HEK293 (cell line): ENCODE data around the gene SERPINB7.

ENCODE experiments used
- CTCF ChIA-PET: fragments of 350-600 bp; formaldehyde crosslinking; extraction: SDS; loops from one replicate; lab custom pipeline; 2021; ENCODE audit warnings: antibody characterized with exemption; lab: Yijun Ruan, JAX
- POLR2A ChIA-PET: fragments of 300-600 bp; formaldehyde crosslinking; extraction: SDS; loops from one replicate; lab custom pipeline; 2020; ENCODE audit warnings: antibody characterized with exemption, inconsistent platforms; lab: Yijun Ruan, JAX
- H3K27ac ChIP-seq: fragments of 200-500 bp; sonication (Bioruptor generic); 2 replicates; pipeline ENCODE4 v1.5.1; 2014; ENCODE audit warnings: low read depth, low read length, control low read depth, inconsistent platforms; ENCODE audit errors: extremely low read depth
- H3K36me3 ChIP-seq, 2 experiments: fragments of 200-500 bp in 1 of 2; sonication (Bioruptor generic) in 1 of 2; 1 replicate in 1 of 2; 2 replicates in 1 of 2; pipeline ENCODE4 v1.5.1; 2014 to 2017; ENCODE audit warnings: inconsistent platforms in 2 of 2, low read length in 2 of 2; ENCODE audit not compliant: control insufficient read depth in 2 of 2, insufficient read depth in 1 of 2
- H3K4me1 ChIP-seq: fragments of 200-500 bp; sonication (Bioruptor generic); 2 replicates; pipeline ENCODE4 v1.5.1; 2014; ENCODE audit warnings: mild to moderate bottlenecking, low read length, inconsistent platforms; ENCODE audit not compliant: control insufficient read depth, insufficient read depth
- H3K4me3 ChIP-seq: 2 replicates; pipeline ENCODE4 v1.5.1; 2011; ENCODE audit warnings: low read depth, mild to moderate bottlenecking, control low read depth, low read length, moderate library complexity
- H3K9me3 ChIP-seq: fragments of 200-500 bp; sonication (Bioruptor generic); 2 replicates; pipeline ENCODE4 v1.5.1; 2014; ENCODE audit warnings: low read depth, low read length, inconsistent platforms; ENCODE audit not compliant: control insufficient read depth, insufficient read depth
- CTCF ChIP-seq: fragments of 450-650 bp; formaldehyde crosslinking; IDR thresholded peaks from 2 replicates; pipeline ENCODE4 v1.5.1; 2016; ENCODE audit warnings: missing biosample characterization, missing genetic modification characterization
- GLI4 ChIP-seq: fragments of 450-650 bp; formaldehyde crosslinking; IDR thresholded peaks from 2 replicates; pipeline ENCODE4 v1.5.1; 2016; ENCODE audit warnings: missing biosample characterization, missing genetic modification characterization
- MZF1 ChIP-seq: fragments of 450-650 bp; formaldehyde crosslinking; IDR thresholded peaks from 2 replicates; pipeline ENCODE4 v1.5.1; 2017; ENCODE audit warnings: missing biosample characterization, missing genetic modification characterization, borderline replicate concordance
- PRDM1 ChIP-seq: fragments of 450-650 bp; formaldehyde crosslinking; IDR thresholded peaks from 2 replicates; pipeline ENCODE4; 2016; ENCODE audit warnings: missing biosample characterization, missing genetic modification characterization
- SCRT1 ChIP-seq: fragments of 450-650 bp; formaldehyde crosslinking; IDR thresholded peaks from 2 replicates; pipeline ENCODE4 v1.5.1; 2016; ENCODE audit warnings: missing biosample characterization, missing genetic modification characterization, borderline replicate concordance
- TCF7L2 ChIP-seq: IDR thresholded peaks from 2 replicates; pipeline ENCODE4 v1.6.1; 2011; ENCODE audit warnings: low read depth, mild to moderate bottlenecking, inconsistent platforms, low read length, moderate library complexity, borderline replicate concordance
- YY2 ChIP-seq: fragments of 450-650 bp; formaldehyde crosslinking; IDR thresholded peaks from 2 replicates; pipeline ENCODE4 v1.5.1; 2016; ENCODE audit warnings: missing biosample characterization, missing genetic modification characterization
- ZBTB48 ChIP-seq: fragments of 450-650 bp; formaldehyde crosslinking; IDR thresholded peaks from 2 replicates; pipeline ENCODE4 v1.5.1; 2016; ENCODE audit warnings: missing biosample characterization, missing genetic modification characterization
- ZFP41 ChIP-seq: fragments of 450-650 bp; formaldehyde crosslinking; IDR thresholded peaks from 2 replicates; pipeline ENCODE4 v1.5.1; 2016; ENCODE audit warnings: missing biosample characterization, missing genetic modification characterization, borderline replicate concordance
- ZNF112 ChIP-seq: fragments of 450-650 bp; formaldehyde crosslinking; IDR thresholded peaks from 2 replicates; pipeline ENCODE4 v1.5.0; 2017; ENCODE audit warnings: missing biosample characterization, missing genetic modification characterization
- ZNF184 ChIP-seq: fragments of 450-650 bp; IDR thresholded peaks from 2 replicates; pipeline ENCODE4 v1.5.1; 2018; ENCODE audit warnings: missing biosample characterization, mild to moderate bottlenecking, missing genetic modification characterization
- ZNF211 ChIP-seq: fragments of 450-650 bp; formaldehyde crosslinking; IDR thresholded peaks from 2 replicates; pipeline ENCODE4 v1.5.1; 2016; ENCODE audit warnings: low read depth, missing biosample characterization, missing genetic modification characterization
- ZNF223 ChIP-seq: fragments of 450-650 bp; formaldehyde crosslinking; IDR thresholded peaks from 2 replicates; pipeline ENCODE4 v1.5.1; 2016; ENCODE audit warnings: missing biosample characterization, missing genetic modification characterization
- ZNF274 ChIP-seq, 2 experiments: fragments of 200-500 bp in 1 of 2; fragments of 450-650 bp in 1 of 2; sonication (Bioruptor generic) in 1 of 2; formaldehyde crosslinking in 1 of 2; IDR thresholded peaks; 2 replicates each; pipeline versions ENCODE4 v1.5.1 to v1.6.1; 2014 to 2016; ENCODE audit warnings: borderline replicate concordance in 1 of 2, inconsistent platforms in 1 of 2, low read length in 1 of 2, missing biosample characterization in 1 of 2, missing genetic modification characterization in 1 of 2
- ZNF433 ChIP-seq: fragments of 450-650 bp; formaldehyde crosslinking; IDR thresholded peaks from 2 replicates; pipeline ENCODE4 v1.5.1; 2016; ENCODE audit warnings: missing biosample characterization, missing genetic modification characterization, low read depth
- ZNF48 ChIP-seq: fragments of 450-650 bp; formaldehyde crosslinking; IDR thresholded peaks from 2 replicates; pipeline ENCODE4 v1.5.1; 2016; ENCODE audit warnings: missing biosample characterization, missing genetic modification characterization
- ZNF510 ChIP-seq: fragments of 450-650 bp; formaldehyde crosslinking; IDR thresholded peaks from 2 replicates; pipeline ENCODE4 v1.5.1; 2018; ENCODE audit warnings: mild to moderate bottlenecking, missing genetic modification characterization, missing biosample characterization; ENCODE audit not compliant: insufficient replicate concordance
- ZNF548 ChIP-seq: fragments of 450-650 bp; formaldehyde crosslinking; IDR thresholded peaks from 2 replicates; pipeline ENCODE4 v1.5.1; 2016; ENCODE audit warnings: missing biosample characterization, missing genetic modification characterization
- ZNF596 ChIP-seq: fragments of 450-650 bp; IDR thresholded peaks from 2 replicates; pipeline ENCODE4 v1.5.0; 2018; ENCODE audit warnings: missing biosample characterization, mild to moderate bottlenecking, missing genetic modification characterization, moderate library complexity
- ZNF701 ChIP-seq: fragments of 450-650 bp; formaldehyde crosslinking; IDR thresholded peaks from 2 replicates; pipeline ENCODE4 v1.5.1; 2016; ENCODE audit warnings: missing biosample characterization, missing genetic modification characterization
- TF ChIP-seq, protein P1 (sequence below): fragments of 450-650 bp; formaldehyde crosslinking; IDR thresholded peaks from 2 replicates; pipeline ENCODE4 v1.5.1; 2016; ENCODE audit warnings: missing biosample characterization, missing genetic modification characterization, borderline replicate concordance
- TF ChIP-seq, protein P2 (sequence below): fragments of 450-650 bp; formaldehyde crosslinking; IDR thresholded peaks from 2 replicates; pipeline ENCODE4 v1.5.1; 2016; ENCODE audit warnings: missing biosample characterization, missing genetic modification characterization

SERPINB7 gene

GRCh38 chr18:63820694-63821093 lies 45.5 kb downstream of the SERPINB7 start (continued):
- TF ChIP-seq, protein P1, sequence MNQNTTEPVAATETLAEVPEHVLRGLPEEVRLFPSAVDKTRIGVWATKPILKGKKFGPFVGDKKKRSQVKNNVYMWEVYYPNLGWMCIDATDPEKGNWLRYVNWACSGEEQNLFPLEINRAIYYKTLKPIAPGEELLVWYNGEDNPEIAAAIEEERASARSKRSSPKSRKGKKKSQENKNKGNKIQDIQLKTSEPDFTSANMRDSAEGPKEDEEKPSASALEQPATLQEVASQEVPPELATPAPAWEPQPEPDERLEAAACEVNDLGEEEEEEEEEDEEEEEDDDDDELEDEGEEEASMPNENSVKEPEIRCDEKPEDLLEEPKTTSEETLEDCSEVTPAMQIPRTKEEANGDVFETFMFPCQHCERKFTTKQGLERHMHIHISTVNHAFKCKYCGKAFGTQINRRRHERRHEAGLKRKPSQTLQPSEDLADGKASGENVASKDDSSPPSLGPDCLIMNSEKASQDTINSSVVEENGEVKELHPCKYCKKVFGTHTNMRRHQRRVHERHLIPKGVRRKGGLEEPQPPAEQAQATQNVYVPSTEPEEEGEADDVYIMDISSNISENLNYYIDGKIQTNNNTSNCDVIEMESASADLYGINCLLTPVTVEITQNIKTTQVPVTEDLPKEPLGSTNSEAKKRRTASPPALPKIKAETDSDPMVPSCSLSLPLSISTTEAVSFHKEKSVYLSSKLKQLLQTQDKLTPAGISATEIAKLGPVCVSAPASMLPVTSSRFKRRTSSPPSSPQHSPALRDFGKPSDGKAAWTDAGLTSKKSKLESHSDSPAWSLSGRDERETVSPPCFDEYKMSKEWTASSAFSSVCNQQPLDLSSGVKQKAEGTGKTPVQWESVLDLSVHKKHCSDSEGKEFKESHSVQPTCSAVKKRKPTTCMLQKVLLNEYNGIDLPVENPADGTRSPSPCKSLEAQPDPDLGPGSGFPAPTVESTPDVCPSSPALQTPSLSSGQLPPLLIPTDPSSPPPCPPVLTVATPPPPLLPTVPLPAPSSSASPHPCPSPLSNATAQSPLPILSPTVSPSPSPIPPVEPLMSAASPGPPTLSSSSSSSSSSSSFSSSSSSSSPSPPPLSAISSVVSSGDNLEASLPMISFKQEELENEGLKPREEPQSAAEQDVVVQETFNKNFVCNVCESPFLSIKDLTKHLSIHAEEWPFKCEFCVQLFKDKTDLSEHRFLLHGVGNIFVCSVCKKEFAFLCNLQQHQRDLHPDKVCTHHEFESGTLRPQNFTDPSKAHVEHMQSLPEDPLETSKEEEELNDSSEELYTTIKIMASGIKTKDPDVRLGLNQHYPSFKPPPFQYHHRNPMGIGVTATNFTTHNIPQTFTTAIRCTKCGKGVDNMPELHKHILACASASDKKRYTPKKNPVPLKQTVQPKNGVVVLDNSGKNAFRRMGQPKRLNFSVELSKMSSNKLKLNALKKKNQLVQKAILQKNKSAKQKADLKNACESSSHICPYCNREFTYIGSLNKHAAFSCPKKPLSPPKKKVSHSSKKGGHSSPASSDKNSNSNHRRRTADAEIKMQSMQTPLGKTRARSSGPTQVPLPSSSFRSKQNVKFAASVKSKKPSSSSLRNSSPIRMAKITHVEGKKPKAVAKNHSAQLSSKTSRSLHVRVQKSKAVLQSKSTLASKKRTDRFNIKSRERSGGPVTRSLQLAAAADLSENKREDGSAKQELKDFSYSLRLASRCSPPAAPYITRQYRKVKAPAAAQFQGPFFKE (tag by site-specific recombination) = no peak
- no peak for TF ChIP-seq ZNF184 (tag by site-specific recombination)
- TF ChIP-seq, all 188 proteins: peak for 0

- POLR2A ChIA-PET = no interaction called here
- Histone ChIP-seq H3K27ac (no peak overlapping the region), H3K4me3 (no peak overlapping the region), H3K4me1 (no peaks in the 10 kb centered on the region), H3K9me3 (no peaks in the 10 kb centered on the region)
- peak; percentile 15; the same call in 1 of the 2 replicates for TF ChIP-seq CTCF (tag by site-specific recombination)
- TF ChIP-seq MZF1 = no peak
- TF ChIP-seq, all 188 proteins: peak for 1
- H3K36me3 ChIP-seq = no peaks in the 10 kb centered on the region
- CTCF ChIA-PET = interaction anchor here (0.5 to 2.6 kb wide), 19 partner anchors 12 to 334 kb away, joined by 3 to 13 read pairs (median 4); no protein-coding TSS in a partner anchor
Measured at GRCh38 chr18:63823516-63824219, 48.5 kb downstream of the SERPINB7 start.

- TF ChIP-seq ZNF211 = no peak
- no peak for TF ChIP-seq ZNF510 (tag by site-specific recombination)
- no peak for TF ChIP-seq YY2 (tag by site-specific recombination)
- no peak for TF ChIP-seq ZNF274 (IDR thresholded peaks at IDR 0.05; ENCODE audit: low read length)
- TF ChIP-seq ZNF274 (tag by site-specific recombination; IDR thresholded peaks at IDR 0.05; ENCODE audit: borderline replicate concordance) = no peak
- TF ChIP-seq, protein P2, sequence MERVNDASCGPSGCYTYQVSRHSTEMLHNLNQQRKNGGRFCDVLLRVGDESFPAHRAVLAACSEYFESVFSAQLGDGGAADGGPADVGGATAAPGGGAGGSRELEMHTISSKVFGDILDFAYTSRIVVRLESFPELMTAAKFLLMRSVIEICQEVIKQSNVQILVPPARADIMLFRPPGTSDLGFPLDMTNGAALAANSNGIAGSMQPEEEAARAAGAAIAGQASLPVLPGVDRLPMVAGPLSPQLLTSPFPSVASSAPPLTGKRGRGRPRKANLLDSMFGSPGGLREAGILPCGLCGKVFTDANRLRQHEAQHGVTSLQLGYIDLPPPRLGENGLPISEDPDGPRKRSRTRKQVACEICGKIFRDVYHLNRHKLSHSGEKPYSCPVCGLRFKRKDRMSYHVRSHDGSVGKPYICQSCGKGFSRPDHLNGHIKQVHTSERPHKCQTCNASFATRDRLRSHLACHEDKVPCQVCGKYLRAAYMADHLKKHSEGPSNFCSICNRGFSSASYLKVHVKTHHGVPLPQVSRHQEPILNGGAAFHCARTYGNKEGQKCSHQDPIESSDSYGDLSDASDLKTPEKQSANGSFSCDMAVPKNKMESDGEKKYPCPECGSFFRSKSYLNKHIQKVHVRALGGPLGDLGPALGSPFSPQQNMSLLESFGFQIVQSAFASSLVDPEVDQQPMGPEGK (tag by site-specific recombination) = no peak
- TF ChIP-seq ZNF548 (tag by site-specific recombination) = no peak
- no peak for TF ChIP-seq ZNF112 (tag by site-specific recombination)
- no peak for TF ChIP-seq PRDM1 (tag by site-specific recombination)
- TF ChIP-seq ZNF433 (tag by site-specific recombination) = no peak
- TF ChIP-seq GLI4 (tag by site-specific recombination) = no peak
- no peak for TF ChIP-seq ZNF48
- TF ChIP-seq SCRT1 = no peak
- no peak for TF ChIP-seq ZFP41 (tag by site-specific recombination)
- no peak for TF ChIP-seq ZNF223 (tag by site-specific recombination)
- no peak for TF ChIP-seq ZNF184 (tag by site-specific recombination)
- no peak for TF ChIP-seq ZNF596
- TF ChIP-seq ZNF701 = no peak
- TF ChIP-seq ZBTB48 (tag by site-specific recombination) = no peak
- TF ChIP-seq TCF7L2 = no peak
- ChIA-PET CTCF (interaction anchor here (0.5 to 2.6 kb wide), 18 partner anchors 13 to 335 kb away, joined by 3 to 13 read pairs (median 4); no protein-coding TSS in a partner anchor), POLR2A (no interaction called here)
- no peak overlapping the region for H3K4me3 ChIP-seq
- H3K4me1 ChIP-seq = no peaks in the 10 kb centered on the region
- H3K36me3 ChIP-seq = no peaks in the 10 kb centered on the region
- H3K27ac ChIP-seq = no peak overlapping the region
- no peaks in the 10 kb centered on the region for H3K9me3 ChIP-seq
Measured at GRCh38 chr18:63824220-63824525, 49.0 kb downstream of the SERPINB7 start.
